ENCODE results near the gene VTI1A. TPM values are rescaled to one million over a fixed set of nuclear protein-coding genes. Genes with fewer than 3 reads are reported as not detected.

The VTI1A gene
- total and polyA plus RNA-seq, 9 donors: 7.8 to 48.2 (median 20.0) TPM

DNA sequence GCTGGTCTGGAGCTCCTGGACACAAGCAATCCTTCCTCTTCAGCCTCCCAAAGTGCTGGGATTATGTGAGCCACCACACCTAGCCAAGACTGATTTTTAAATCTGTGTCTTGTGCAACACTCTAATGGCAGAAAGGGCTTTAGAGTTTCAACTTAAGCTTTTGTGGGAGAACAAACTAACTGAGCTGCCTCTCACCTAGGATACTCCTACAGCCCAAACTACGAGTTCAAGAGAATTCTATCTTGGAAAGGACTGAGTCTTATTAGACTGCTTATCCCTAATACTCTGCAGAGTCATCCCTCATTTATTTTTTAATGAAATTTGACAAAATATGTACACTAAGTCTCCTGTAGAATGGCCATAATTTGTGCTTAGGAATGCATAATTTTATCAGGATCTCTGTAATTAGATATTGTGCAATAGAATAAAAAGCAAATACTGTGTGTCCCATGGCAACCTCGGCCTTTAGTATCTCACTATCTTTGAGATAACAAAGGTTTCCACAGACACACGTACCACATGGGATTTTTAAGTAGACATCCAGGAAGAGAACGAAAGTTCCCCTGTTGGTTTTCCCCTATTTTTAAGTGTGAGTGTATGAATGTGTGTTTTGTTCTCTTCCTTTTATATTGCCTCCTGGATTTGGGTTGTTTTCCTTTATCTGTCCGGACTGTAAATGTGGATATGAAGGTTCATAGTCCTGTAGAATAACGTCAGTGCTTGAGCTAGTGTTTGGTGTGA is 303.6 kb downstream of the VTI1A start:
- no peaks in the 10 kb centered on the region for H3K9me3 ChIP-seq
- TF ChIP-seq EP300 (IDR thresholded peaks at IDR 0.05) (no peak), POLR2A (IDR thresholded peaks at IDR 0.05) (no peak)
- TF ChIP-seq, protein P1, sequence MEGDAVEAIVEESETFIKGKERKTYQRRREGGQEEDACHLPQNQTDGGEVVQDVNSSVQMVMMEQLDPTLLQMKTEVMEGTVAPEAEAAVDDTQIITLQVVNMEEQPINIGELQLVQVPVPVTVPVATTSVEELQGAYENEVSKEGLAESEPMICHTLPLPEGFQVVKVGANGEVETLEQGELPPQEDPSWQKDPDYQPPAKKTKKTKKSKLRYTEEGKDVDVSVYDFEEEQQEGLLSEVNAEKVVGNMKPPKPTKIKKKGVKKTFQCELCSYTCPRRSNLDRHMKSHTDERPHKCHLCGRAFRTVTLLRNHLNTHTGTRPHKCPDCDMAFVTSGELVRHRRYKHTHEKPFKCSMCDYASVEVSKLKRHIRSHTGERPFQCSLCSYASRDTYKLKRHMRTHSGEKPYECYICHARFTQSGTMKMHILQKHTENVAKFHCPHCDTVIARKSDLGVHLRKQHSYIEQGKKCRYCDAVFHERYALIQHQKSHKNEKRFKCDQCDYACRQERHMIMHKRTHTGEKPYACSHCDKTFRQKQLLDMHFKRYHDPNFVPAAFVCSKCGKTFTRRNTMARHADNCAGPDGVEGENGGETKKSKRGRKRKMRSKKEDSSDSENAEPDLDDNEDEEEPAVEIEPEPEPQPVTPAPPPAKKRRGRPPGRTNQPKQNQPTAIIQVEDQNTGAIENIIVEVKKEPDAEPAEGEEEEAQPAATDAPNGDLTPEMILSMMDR (IDR thresholded peaks at IDR 0.05): no peak
- no peaks in the 10 kb centered on the region for H3K27me3 ChIP-seq
- no peak overlapping the region for H3K4me3 ChIP-seq
- 85 to 91% (median 90%) methylated on average over 6 of the region's 6 CpGs for WGBS, 3 donors
- H3K27ac ChIP-seq: no peak overlapping the region
- H3K4me1 ChIP-seq (ENCODE audit: insufficient read depth): no peaks in the 10 kb centered on the region
- intact Hi-C loops (cut with DNase I): no loop called here
- H3K36me3 ChIP-seq: no peaks in the 10 kb centered on the region
- DNase-seq: no peak

- no peak overlapping the region for H3K4me3 ChIP-seq
- H3K4me1 ChIP-seq (ENCODE audit: insufficient read depth): no peaks in the 10 kb centered on the region
- no peak for DNase-seq
- H3K9me3 ChIP-seq: no peaks in the 10 kb centered on the region
- WGBS, 3 donors: 96 to 97% (median 97%) methylated on average over 3 of the region's 3 CpGs
- intact Hi-C loops (cut with DNase I): no loop called here
- no peak for TF ChIP-seq POLR2A (IDR thresholded peaks at IDR 0.05)
- no peak for TF ChIP-seq EP300 (IDR thresholded peaks at IDR 0.05)
- TF ChIP-seq, protein P1 (IDR thresholded peaks at IDR 0.05): no peak
- H3K36me3 ChIP-seq: no peaks in the 10 kb centered on the region
- no peaks in the 10 kb centered on the region for H3K27me3 ChIP-seq
- no peak overlapping the region for H3K27ac ChIP-seq
Measured at GRCh38 chr10:112751651-112752050, 304.6 kb downstream of the VTI1A start.

GRCh38 chr10:112752288-112752687 is 305.3 kb downstream of the VTI1A start:
- Histone ChIP-seq H3K36me3 (no peaks in the 10 kb centered on the region), H3K27ac (no peak overlapping the region), H3K4me3 (no peak overlapping the region), H3K4me1 (ENCODE audit: insufficient read depth) (no peaks in the 10 kb centered on the region), H3K9me3 (no peaks in the 10 kb centered on the region), H3K27me3 (no peaks in the 10 kb centered on the region)
- DNase-seq: no peak
- TF ChIP-seq, protein P1 (IDR thresholded peaks at IDR 0.05): no peak
- no peak for TF ChIP-seq EP300 (IDR thresholded peaks at IDR 0.05)
- no peak for TF ChIP-seq POLR2A (IDR thresholded peaks at IDR 0.05)
- intact Hi-C loops (cut with DNase I): no loop called here
- 34 to 41% (median 38%) methylated on average over 3 of the region's 3 CpGs for WGBS, 3 donors

- Histone ChIP-seq H3K4me1 (ENCODE audit: insufficient read depth) (no peaks in the 10 kb centered on the region), H3K27me3 (no peaks in the 10 kb centered on the region), H3K36me3 (no peaks in the 10 kb centered on the region), H3K9me3 (no peaks in the 10 kb centered on the region), H3K4me3 (no peak overlapping the region), H3K27ac (no peak overlapping the region)
- intact Hi-C loops (cut with DNase I): no loop called here
- 55 to 62% (median 61%) methylated on average over 10 of the region's 10 CpGs for WGBS, 3 donors
- no peak for DNase-seq
- TF ChIP-seq, protein P1 (IDR thresholded peaks at IDR 0.05): no peak
- TF ChIP-seq EP300 (IDR thresholded peaks at IDR 0.05): no peak
- TF ChIP-seq POLR2A (IDR thresholded peaks at IDR 0.05): no peak
Measured at GRCh38 chr10:112753961-112754411, 307.0 kb downstream of the VTI1A start.

Measured in ovary (tissue), 9 donors.